GM18951 (cell line): ENCODE results near the gene ATXN2.
"Not testable (repeated sequence)": the region's sequence is repeated elsewhere in the genome, so short reads cannot be mapped to it uniquely, and the experiment has no call there.

Experiments used
- POLR2A ChIP-seq: IDR thresholded peaks from 4 replicates; pipeline ENCODE4 v1.6.1; 2011; ENCODE audit warnings: mild to moderate bottlenecking; ENCODE audit not compliant: insufficient read length, insufficient read depth; ENCODE audit errors: extremely low read depth
- in situ Hi-C: fragments of 300-500 bp; cut with MboI; formaldehyde crosslinking; loops from one replicate; pipeline ENCODE4 v1.12.0; 2022; ENCODE audit warnings: low sequenced_read_pairs, mixed read lengths, inconsistent platforms; ENCODE audit not compliant: unreplicated experiment

The ATXN2 gene

DNA sequence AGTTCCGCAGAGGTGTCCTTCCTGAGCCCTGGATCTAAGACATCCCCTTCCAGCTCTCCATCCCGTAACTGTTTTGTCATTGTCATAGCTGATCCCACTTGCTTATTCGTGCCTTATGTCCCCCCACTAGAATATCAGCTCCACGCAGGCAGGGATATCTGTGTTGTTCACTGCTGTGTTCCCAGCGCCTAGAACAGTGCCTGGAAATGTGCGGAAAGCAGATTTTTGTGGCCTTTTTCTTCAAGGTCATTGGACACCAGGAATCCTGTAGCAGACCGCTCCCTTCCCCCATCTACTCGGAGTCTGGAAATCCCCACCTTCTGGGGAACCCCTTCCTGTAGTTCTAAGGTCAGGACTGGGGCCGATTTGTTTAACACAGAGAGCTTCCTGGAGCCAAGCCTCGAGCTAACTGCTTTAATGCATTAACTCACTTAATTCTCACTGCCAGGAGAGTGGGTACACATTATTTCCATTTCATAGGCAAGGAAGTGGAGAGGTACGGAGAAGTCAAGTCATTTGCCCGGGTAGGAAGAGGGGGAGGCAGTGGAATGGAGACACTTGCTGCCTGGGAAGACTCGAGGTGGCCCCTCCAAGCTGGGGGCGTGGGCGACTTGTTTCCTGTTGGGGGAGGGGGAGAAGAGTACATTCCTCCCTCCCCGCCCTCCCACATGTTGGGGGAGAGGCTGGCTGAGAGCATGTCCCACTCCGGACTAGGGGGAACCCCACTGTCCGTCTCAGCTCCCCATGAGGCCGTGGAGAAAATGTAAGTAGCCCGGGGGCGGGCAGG lies 194.6 kb downstream of the ATXN2 start:
- in situ Hi-C loops = no loop called here

DNA sequence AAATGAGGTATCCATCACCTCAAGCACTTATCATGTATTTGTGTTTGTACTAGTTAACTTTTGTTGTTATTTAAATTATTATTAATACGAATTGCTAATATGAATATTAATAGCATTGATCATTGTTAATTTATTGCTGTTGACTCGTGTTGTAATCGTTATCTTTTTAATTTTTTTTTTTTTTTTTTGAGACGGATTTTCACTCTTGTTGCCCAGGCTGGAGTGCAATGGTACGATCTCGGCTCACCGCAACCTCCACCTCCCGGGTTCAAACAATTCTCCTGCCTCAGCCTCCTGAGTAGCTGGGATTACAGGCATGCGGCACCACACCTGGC lies 196.7 kb downstream of the ATXN2 start:
- in situ Hi-C loops = not testable (repeated sequence)

More for the DNA sequence above, 194.6 kb downstream of the ATXN2 start:
- TF ChIP-seq POLR2A = no peak
